Testis (tissue), 3 donors: Measurements from ENCODE around the gene DCAKD. TPM values are rescaled to one million over a fixed set of nuclear protein-coding genes. Genes with fewer than 3 reads are reported as not detected.

Experiments
- DNase-seq: peaks from one replicate; pipeline ENCODE4 v3.0.0-alpha.2; 2019
- H3K27ac ChIP-seq, 2 donors: fragments of 200-600 bp; sonication (generic); one replicate each; pipeline ENCODE4 v1.5.1; 2019
- H3K27me3 ChIP-seq: fragments of 200-600 bp; sonication (generic); one replicate; pipeline ENCODE4 v1.5.1; 2019
- H3K36me3 ChIP-seq: fragments of 200-600 bp; sonication (generic); one replicate; pipeline ENCODE4 v1.5.1; 2017; ENCODE audit warnings: low read depth; ENCODE audit errors: missing control alignments
- H3K4me1 ChIP-seq: fragments of 200-600 bp; sonication (generic); one replicate; pipeline ENCODE4 v1.5.1; 2019
- H3K4me3 ChIP-seq, 2 donors: fragments of 200-600 bp; sonication (generic); one replicate each; pipeline ENCODE4 v1.5.1; 2017 to 2019
- H3K9me3 ChIP-seq: fragments of 200-600 bp; sonication (generic); one replicate; pipeline ENCODE4 v1.5.1; 2017
- POLR2A ChIP-seq: fragments of 450-650 bp; IDR thresholded peaks from one replicate; pipeline ENCODE4 v1.6.1; 2017; ENCODE audit warnings: antibody characterized with exemption, mild to moderate bottlenecking, moderate library complexity
- WGBS, 2 donors: methylation state at CpG; one replicate each; pipeline ENCODE4 v1.1.5; 2018; 5-methylcytosine and 5-hydroxymethylcytosine counted together
- intact Hi-C: fragments of 100-400 bp; cut with DNase I; formaldehyde crosslinking; loops from one replicate; pipeline ENCODE4 v1.15.1; 2023; ENCODE audit warnings: low total_unique reads
- polyA plus RNA-seq: library from polyadenylated mRNA; stranded (reverse); fragments of 350-450 nt; fragmentation: Illumina TruSeq; extraction: RNeasy Lipid Tissue Mini Kit (QIAGEN cat#74804); gene quantifications from one replicate; pipeline ENCODE4 v1.2.3, GENCODE V29; 2014; ENCODE audit warnings: low read depth, low replicate concordance; ENCODE audit not compliant: insufficient read depth
- small RNA-seq, 2 donors: library from RNA; depleted of rRNA; stranded (forward); fragments of <200 nt; gene quantifications; one replicate each; pipeline ENCODE3, GENCODE V24; 2016
- total RNA-seq, 2 donors: library from RNA; depleted of rRNA; stranded (reverse); fragments of >200 nt; gene quantifications; one replicate each; pipeline ENCODE4 v1.2.3, GENCODE V29; 2016
- TF ChIP-seq, protein P1 (sequence below), 3 experiments: fragments of 450-650 bp in 2 of 3; fragments of 200-600 bp in 1 of 3; sonication (generic) in 1 of 3; IDR thresholded peaks; one replicate each; pipeline ENCODE4 v1.5.1; 2016 to 2019; ENCODE audit warnings: antibody characterized with exemption in 3 of 3, mild to moderate bottlenecking in 2 of 3, moderate library complexity in 1 of 3

DCAKD gene
- total and polyA plus RNA-seq, 3 donors from 2014 or later = 33.2 to 72.5 (median 63.1) TPM

DNA sequence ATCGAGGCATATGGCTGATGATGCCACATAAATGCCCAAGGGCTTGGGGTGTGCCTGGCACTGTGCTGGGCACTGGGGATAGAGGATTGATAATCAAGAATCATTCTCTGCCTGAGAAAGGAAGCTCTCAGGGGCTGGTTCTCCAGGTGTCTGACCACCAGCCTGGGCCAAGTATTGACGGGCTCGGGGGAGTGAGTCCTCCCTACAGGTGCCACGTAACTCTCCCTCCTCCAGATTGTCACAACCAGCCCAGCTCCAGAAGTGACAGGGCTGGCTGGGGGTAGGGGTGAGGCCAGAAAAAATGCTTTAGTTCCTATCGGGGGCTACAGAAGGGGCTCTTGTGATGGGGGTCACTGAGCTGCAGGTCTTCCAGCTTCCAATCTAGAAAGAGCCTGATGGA lies 72.6 kb downstream of the DCAKD start:
- H3K27ac ChIP-seq = no peak overlapping the region

DNA sequence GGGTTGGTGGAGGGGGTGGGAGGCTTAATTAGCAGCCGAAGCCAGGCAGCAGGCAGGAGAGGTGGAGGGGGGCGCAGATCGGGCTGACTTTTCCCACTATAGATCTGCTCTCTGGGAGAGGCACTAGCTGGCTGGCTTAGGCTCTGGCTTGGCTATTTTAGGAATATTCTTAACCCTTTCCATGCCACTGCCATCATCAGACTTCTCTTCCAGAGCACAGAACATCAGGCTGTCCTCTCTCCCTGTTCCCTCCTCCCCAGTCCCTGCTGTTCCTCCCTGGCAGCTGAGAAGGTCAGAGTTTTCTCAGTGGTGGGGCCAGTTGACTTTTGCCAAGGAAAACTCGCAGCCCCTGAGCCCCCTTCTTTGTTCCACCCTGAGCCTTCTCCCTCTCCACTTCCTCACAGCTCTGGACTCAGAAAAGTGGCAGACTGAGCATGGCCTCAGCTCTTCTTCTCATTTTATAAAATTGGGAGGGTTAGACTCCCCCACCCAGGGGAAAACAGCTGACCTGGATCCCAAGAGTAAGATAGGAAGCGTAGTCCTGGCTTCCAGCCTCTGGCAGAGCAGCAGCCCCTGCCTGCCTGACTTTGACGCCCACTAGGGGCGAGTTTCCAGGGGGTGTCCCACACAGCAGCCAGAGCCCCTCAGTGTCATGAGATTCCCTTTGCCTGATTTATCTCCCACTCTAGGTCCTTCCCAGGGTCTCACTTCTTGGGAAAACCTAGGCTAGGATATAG lies 73.5 kb downstream of the DCAKD start:
- WGBS, 2 donors = 46 to 56% methylated on average over 4 to 7 of the region's 7 CpGs
- no peak for TF ChIP-seq POLR2A
- TF ChIP-seq, protein P1, sequence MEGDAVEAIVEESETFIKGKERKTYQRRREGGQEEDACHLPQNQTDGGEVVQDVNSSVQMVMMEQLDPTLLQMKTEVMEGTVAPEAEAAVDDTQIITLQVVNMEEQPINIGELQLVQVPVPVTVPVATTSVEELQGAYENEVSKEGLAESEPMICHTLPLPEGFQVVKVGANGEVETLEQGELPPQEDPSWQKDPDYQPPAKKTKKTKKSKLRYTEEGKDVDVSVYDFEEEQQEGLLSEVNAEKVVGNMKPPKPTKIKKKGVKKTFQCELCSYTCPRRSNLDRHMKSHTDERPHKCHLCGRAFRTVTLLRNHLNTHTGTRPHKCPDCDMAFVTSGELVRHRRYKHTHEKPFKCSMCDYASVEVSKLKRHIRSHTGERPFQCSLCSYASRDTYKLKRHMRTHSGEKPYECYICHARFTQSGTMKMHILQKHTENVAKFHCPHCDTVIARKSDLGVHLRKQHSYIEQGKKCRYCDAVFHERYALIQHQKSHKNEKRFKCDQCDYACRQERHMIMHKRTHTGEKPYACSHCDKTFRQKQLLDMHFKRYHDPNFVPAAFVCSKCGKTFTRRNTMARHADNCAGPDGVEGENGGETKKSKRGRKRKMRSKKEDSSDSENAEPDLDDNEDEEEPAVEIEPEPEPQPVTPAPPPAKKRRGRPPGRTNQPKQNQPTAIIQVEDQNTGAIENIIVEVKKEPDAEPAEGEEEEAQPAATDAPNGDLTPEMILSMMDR (IDR thresholded peaks at IDR 0.05) = no peak
- peaks cover 14% of the 10 kb centered on the region for H3K4me1 ChIP-seq
- H3K27me3 ChIP-seq = no peaks in the 10 kb centered on the region
- DNase-seq = no peak
- H3K36me3 ChIP-seq = no peaks in the 10 kb centered on the region
- intact Hi-C loops = no loop called here
- H3K27ac ChIP-seq = no peak overlapping the region
- no peak overlapping the region for H3K4me3 ChIP-seq
- H3K9me3 ChIP-seq = no peaks in the 10 kb centered on the region

More for the DNA sequence above, 72.6 kb downstream of the DCAKD start:
- TF ChIP-seq, protein P1 (IDR thresholded peaks at IDR 0.05) = no peak
- TF ChIP-seq POLR2A = no peak
- no peaks in the 10 kb centered on the region for H3K9me3 ChIP-seq
- no peak for DNase-seq
- H3K4me1 ChIP-seq = peaks cover 14% of the 10 kb centered on the region
- no peaks in the 10 kb centered on the region for H3K27me3 ChIP-seq
- WGBS, 2 donors = 84 to 86% methylated on average over 5 of the region's 5 CpGs
- no peak overlapping the region for H3K4me3 ChIP-seq
- H3K36me3 ChIP-seq = no peaks in the 10 kb centered on the region
- intact Hi-C loops = no loop called here

DNA sequence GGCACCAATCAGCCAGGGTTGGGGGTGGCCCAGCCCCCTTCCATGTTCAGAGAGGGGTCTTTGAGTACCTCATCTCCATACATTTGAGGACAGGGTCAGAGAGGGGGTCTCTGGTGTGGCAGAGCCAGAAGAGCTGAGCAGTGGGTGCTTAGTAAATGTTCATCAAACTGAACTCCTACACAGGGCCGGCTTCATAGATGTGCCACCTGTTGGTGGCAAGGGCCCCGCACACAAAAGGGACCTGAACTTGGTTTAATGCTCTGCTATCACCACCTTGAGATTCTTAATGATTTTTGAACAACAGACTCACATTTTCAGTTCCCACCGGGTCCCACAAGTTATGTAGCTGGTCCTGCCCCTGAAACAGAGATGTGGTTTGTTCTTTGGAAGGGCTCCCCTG lies 74.4 kb downstream of the DCAKD start:
- no peaks in the 10 kb centered on the region for H3K27me3 ChIP-seq
- TF ChIP-seq, protein P1 (IDR thresholded peaks at IDR 0.05) = no peak
- TF ChIP-seq POLR2A = no peak
- intact Hi-C loops = no loop called here

DNA sequence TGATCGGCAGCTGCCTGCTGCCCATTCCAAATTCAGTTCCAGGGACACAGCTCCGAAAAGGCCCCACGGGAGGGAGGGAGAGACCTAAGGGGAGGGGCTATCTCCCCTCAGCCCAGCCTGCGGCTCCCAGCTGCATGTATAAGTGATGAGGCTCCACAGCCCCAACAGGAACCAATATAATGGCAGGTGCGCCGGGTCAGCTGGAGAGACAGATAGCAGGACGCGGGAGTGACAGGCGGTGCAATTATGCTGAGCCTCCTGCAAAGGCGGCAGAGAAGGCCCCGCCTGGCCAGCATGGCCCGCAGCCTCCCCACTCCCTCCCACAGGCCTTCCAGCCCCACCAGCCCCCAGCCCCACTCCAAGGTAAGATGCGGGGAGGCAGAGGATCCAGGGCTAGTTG lies 75.2 kb downstream of the DCAKD start:
- H3K4me3 ChIP-seq = no peak overlapping the region
- no peak for DNase-seq
- intact Hi-C loops = no loop called here
- H3K4me1 ChIP-seq = peaks cover 14% of the 10 kb centered on the region
- 75 to 79% methylated on average over 6 to 13 of the region's 13 CpGs for WGBS, 2 donors
- H3K27me3 ChIP-seq = no peaks in the 10 kb centered on the region
- no peak overlapping the region for H3K27ac ChIP-seq
- no peak for TF ChIP-seq POLR2A
- TF ChIP-seq, protein P1 (IDR thresholded peaks at IDR 0.05) = no peak
- no peaks in the 10 kb centered on the region for H3K9me3 ChIP-seq
- no peaks in the 10 kb centered on the region for H3K36me3 ChIP-seq

More for the DNA sequence above, 74.4 kb downstream of the DCAKD start:
- Histone ChIP-seq H3K27ac (no peak overlapping the region), H3K4me3 (no peak overlapping the region), H3K4me1 (peaks cover 14% of the 10 kb centered on the region), H3K9me3 (no peaks in the 10 kb centered on the region), H3K36me3 (no peaks in the 10 kb centered on the region)
- 73 to 84% methylated on average over 3 of the region's 3 CpGs for WGBS, 2 donors
- DNase-seq = no peak

Small RNA genes lying within 50 kb of the gene (small RNA-seq; reads per million reads assigned to genes)
- gene AC015936.2 (0 reads per million in 2 donors), gene RF00019 (0 reads per million in 2 donors)

Other genes with a start within 250 kb of the DCAKD start
- gene GJC1, start 221.3 kb downstream of the DCAKD start, total RNA-seq = 10 to 100 TPM; 16.9 to 21.0 TPM
- gene GJC1, start 221.3 kb downstream of the DCAKD start, polyA plus RNA-seq = 19.3 TPM
- gene HIGD1B, start 203.7 kb downstream of the DCAKD start, total RNA-seq = under 1 TPM in 1 of 2 donors, not detected in 1; 0.81 TPM
- gene HIGD1B, start 203.7 kb downstream of the DCAKD start, polyA plus RNA-seq = 2.6 TPM
- gene EFTUD2, start 152.2 kb downstream of the DCAKD start, total RNA-seq = 100 to 1,000 TPM; 124 to 131 TPM
- 95.5 TPM for gene EFTUD2, start 152.2 kb downstream of the DCAKD start, polyA plus RNA-seq
- gene GFAP, start 136.1 kb downstream of the DCAKD start, total RNA-seq = under 1 TPM; 0.55 to 0.62 TPM
- gene GFAP, start 136.1 kb downstream of the DCAKD start, polyA plus RNA-seq = 0.91 TPM
- gene KIF18B, start 103.9 kb downstream of the DCAKD start, total RNA-seq = 1 to 10 TPM; 3.7 to 6.0 TPM
- gene KIF18B, start 103.9 kb downstream of the DCAKD start, polyA plus RNA-seq = 4.7 TPM
- 1 to 10 TPM in 1 of 2 donors, under 1 TPM in 1; 0.74 to 1.3 TPM for gene C1QL1, start 83.3 kb downstream of the DCAKD start, total RNA-seq
- gene C1QL1, start 83.3 kb downstream of the DCAKD start, polyA plus RNA-seq = 1.7 TPM
- 10 to 100 TPM; 76.1 to 79.0 TPM for gene NMT1, start 9.7 kb upstream of the DCAKD start, total RNA-seq
- gene NMT1, start 9.7 kb upstream of the DCAKD start, polyA plus RNA-seq = 143 TPM
- gene PLCD3, start 80.9 kb upstream of the DCAKD start, total RNA-seq = 100 to 1,000 TPM in 1 of 2 donors, 10 to 100 TPM in 1; 86.3 to 106 TPM
- 62.2 TPM for gene PLCD3, start 80.9 kb upstream of the DCAKD start, polyA plus RNA-seq
- gene ACBD4, start 84.1 kb upstream of the DCAKD start, total RNA-seq = 1 to 10 TPM; 8.3 to 9.1 TPM
- gene ACBD4, start 84.1 kb upstream of the DCAKD start, polyA plus RNA-seq = 7.5 TPM
- gene HEXIM1, start 96.8 kb upstream of the DCAKD start, total RNA-seq = 10 to 100 TPM; 51.8 to 68.8 TPM
- gene HEXIM1, start 96.8 kb upstream of the DCAKD start, polyA plus RNA-seq = 38.8 TPM
- 10 to 100 TPM; 35.9 to 47.7 TPM for gene HEXIM2, start 110.2 kb upstream of the DCAKD start, total RNA-seq
- 76.8 TPM for gene HEXIM2, start 110.2 kb upstream of the DCAKD start, polyA plus RNA-seq
- 10 to 100 TPM; 11.1 to 15.8 TPM for gene FMNL1, start 170.3 kb upstream of the DCAKD start, total RNA-seq
- 13.9 TPM for gene FMNL1, start 170.3 kb upstream of the DCAKD start, polyA plus RNA-seq
- gene SPATA32, start 210.5 kb upstream of the DCAKD start, total RNA-seq = 10 to 100 TPM; 15.5 to 47.4 TPM
- gene SPATA32, start 210.5 kb upstream of the DCAKD start, polyA plus RNA-seq = 72.0 TPM